Choroid plexus epithelial cell (primary cell): Measurements from ENCODE around the gene RAPGEF5.
A peak's percentile ranks its signal among the peaks of the same experiment; 100 is the strongest.

Source experiments
- DNase-seq: peaks from one replicate; pipeline ENCODE4 v3.0.0-alpha.2; 2010; ENCODE audit warnings: low read depth
- H3K4me3 ChIP-seq: 2 replicates; pipeline ENCODE4 v1.5.1; 2011; ENCODE audit warnings: low read depth, mild to moderate bottlenecking, control low read depth, low read length, moderate library complexity
- CTCF ChIP-seq: conservative IDR thresholded peaks from 2 replicates; pipeline ENCODE4 v1.5.1; 2011; ENCODE audit warnings: low read depth, mild to moderate bottlenecking, control low read depth, inconsistent platforms, low read length, moderate library complexity

The RAPGEF5 gene

GRCh38 chr7:22351329-22351692, 5.6 kb downstream of the RAPGEF5 start:
- TF ChIP-seq CTCF, result no peak
- DNase-seq, result no peak
- H3K4me3 ChIP-seq, result no peak overlapping the region

DNA sequence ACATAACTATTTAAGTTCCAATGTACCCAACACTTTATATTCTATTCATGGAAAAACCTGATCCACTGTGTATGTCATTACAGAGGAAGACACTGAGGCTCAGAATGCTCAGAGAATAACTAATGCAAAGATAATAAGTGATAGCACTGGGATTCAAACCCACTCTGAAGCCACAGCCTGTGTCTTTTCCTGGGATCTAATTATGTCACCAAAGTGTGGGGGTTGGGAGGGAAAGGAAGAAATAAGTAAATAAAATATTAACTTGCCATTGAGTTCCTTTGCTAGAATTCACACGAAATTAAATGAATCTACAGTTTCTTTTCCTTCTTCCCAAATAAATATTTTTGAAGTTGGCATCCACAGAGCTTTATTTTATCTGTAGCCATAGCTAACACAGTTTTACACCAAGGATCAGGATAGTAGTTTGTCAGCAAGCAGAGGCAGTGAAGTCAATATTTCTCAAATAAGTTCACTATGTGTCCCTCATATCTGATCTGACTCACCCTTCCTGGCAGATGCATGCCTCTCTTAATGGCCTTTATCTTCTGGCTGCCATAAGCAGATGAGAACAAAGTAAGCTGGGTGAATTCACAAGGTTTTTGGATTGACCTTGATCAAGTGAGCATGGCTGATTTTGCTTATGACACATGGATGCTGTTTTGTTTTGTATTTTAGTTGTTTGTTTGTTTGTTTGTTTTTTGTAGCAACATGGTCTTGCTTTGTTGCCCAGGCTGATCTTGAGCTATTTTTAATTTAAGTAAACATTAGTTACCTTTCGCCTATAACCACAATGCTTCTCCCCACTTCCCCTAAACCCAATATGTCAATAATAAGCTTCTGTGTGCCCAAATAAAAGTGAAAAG, 6.3 kb downstream of the RAPGEF5 start:
- no peak overlapping the region for H3K4me3 ChIP-seq
- TF ChIP-seq CTCF, result no peak
- DNase-seq, result peak; percentile 42

DNA sequence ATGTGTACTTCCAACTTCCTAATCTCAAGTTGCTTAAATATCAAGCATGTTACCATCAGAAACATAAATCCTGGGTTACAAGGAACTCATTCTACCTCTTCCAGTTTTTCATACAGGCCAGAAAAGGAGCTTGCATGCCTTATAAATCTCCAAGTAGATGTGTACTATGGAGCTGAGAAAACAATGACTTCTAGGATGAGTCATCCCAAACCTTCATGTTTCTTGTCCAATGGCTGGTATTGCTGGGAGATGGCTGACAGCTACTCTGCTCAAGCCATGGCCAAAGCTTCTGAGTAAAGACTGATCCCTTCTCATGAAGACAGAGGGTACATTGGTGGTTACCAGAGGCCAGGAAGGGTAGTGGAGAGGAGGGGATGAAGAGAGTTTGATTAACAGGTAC, 8.6 kb downstream of the RAPGEF5 start:
- peak; percentile 22 for DNase-seq
- TF ChIP-seq CTCF, result no peak
- H3K4me3 ChIP-seq, result no peak overlapping the region

GRCh38 chr7:22346383-22347107, 10.4 kb downstream of the RAPGEF5 start:
- no peak for TF ChIP-seq CTCF
- no peak overlapping the region for H3K4me3 ChIP-seq
- no peak for DNase-seq

DNA sequence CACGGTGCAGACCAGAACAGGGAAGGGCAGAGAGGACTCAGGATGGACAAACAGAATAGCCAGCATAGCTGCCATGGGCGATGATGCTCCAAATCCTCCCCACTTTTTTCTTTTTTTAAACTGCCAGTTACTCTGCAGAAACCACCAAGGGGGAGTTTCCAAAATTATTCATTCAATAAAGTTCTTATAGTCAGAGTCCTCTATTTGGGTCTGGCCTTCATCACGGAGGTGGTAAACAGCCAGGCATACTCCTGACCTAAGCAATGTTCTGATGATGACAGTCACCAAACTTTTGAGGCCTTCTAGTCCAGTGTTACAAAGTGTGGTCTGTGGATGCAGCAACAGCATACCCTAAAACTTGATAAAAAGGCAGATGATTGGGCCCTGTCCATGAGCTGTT, 12.3 kb downstream of the RAPGEF5 start:
- no peak for TF ChIP-seq CTCF
- DNase-seq, result no peak
- no peak overlapping the region for H3K4me3 ChIP-seq

GRCh38 chr7:22343612-22344011, 13.3 kb downstream of the RAPGEF5 start:
- TF ChIP-seq CTCF, result no peak
- H3K4me3 ChIP-seq, result no peak overlapping the region
- no peak for DNase-seq
